T-helper 1 cell treated with Interleukin-12 subunit alpha and Interleukin-12 subunit beta and Interleukin-4 antibody, amounts not matched to agents 30 μg/mL and 1 μg/mL, for 36 hours (primary cell): ENCODE data around the gene CLDND1.

Source experiments
- H3K27ac Mint-ChIP-seq: one replicate; pipeline ENCODE4 v1.8.0; 2021; ENCODE audit warnings: mild to moderate bottlenecking, mixed read lengths
- H3K27me3 Mint-ChIP-seq: one replicate; pipeline ENCODE4 v1.8.0; 2021; ENCODE audit warnings: low read depth, mixed read lengths
- H3K36me3 Mint-ChIP-seq: one replicate; pipeline ENCODE4 v1.8.0; 2021; ENCODE audit warnings: low read depth, mixed read lengths
- H3K4me1 Mint-ChIP-seq: one replicate; pipeline ENCODE4 v1.8.0; 2021; ENCODE audit warnings: low read depth, mixed read lengths
- H3K4me3 Mint-ChIP-seq: one replicate; pipeline ENCODE4 v1.8.0; 2021; ENCODE audit warnings: mild to moderate bottlenecking, moderate library complexity, mixed read lengths
- H3K9me3 Mint-ChIP-seq: one replicate; pipeline ENCODE4 v1.8.0; 2021; ENCODE audit warnings: mixed read lengths

The CLDND1 gene

DNA sequence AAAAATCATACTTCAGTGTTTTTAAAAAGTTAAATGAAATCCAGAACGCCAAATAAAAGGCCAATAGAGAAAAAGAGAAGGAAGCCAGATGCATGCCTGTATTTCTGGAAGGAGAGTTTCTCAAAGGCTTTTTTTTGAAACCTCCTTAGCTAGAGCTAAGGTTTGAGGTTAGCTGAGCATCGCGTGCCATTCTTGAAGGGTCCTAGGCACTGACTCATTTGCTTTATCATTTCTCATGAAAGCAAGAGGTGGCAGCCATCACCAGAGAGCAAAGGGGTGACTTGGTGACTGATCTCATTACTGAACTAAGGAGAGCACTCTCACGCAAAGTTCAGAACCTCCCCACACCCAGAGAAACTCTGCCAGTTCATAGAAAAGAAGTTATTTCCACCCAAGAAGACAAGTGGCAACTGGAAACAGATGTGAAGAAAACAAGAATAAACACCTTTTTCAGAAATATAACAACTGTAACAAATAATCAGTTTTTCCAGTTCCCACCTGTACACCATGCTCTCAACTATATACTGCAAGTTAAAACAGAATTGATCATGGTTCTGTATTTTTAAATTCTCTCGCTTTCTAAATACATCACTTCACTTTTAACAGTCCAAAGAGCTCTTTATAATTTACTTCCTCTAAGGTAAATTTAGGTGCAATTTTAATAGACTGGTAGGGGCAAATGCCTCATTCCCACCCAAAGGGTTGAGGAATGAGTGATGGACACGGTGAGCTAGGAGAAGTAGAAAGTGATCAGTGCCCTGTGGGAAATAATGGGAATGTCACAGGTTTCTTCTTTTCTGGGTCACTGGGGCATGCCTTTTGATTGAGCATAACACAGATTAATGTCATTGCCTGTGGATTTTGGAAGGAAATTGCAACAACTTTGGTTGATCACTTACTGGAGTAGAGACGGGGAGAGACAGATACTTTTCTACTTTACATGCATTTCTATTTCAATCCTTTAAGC, 33.7 kb upstream of the CLDND1 start:
- Mint-ChIP-seq H3K27me3 (no peaks in the 10 kb centered on the region), H3K36me3 (peaks cover 37% of the 10 kb centered on the region), H3K4me1 (peaks cover 74% of the 10 kb centered on the region)

GRCh38 chr3:98555025-98555379, 32.3 kb upstream of the CLDND1 start:
- H3K27me3 Mint-ChIP-seq: no peaks in the 10 kb centered on the region
- H3K4me3 Mint-ChIP-seq: peak overlapping the region; percentile 83
- peaks cover 77% of the 10 kb centered on the region for H3K4me1 Mint-ChIP-seq
- H3K36me3 Mint-ChIP-seq: peaks cover 40% of the 10 kb centered on the region
- H3K27ac Mint-ChIP-seq: peak overlapping the region; percentile 98
- H3K9me3 Mint-ChIP-seq: peaks cover 6% of the 10 kb centered on the region

More for the DNA sequence above, 33.7 kb upstream of the CLDND1 start:
- H3K4me3 Mint-ChIP-seq: peak overlapping the region; percentile 83
- H3K27ac Mint-ChIP-seq: peak overlapping the region; percentile 98
- H3K9me3 Mint-ChIP-seq: no peaks in the 10 kb centered on the region

GRCh38 chr3:98554580-98554979, 31.9 kb upstream of the CLDND1 start:
- H3K4me3 Mint-ChIP-seq: peak overlapping the region; percentile 83
- H3K9me3 Mint-ChIP-seq: peaks cover 6% of the 10 kb centered on the region
- H3K4me1 Mint-ChIP-seq: peaks cover 81% of the 10 kb centered on the region
- peaks cover 41% of the 10 kb centered on the region for H3K36me3 Mint-ChIP-seq
- H3K27ac Mint-ChIP-seq: peak overlapping the region; percentile 98
- H3K27me3 Mint-ChIP-seq: no peaks in the 10 kb centered on the region

GRCh38 chr3:98553753-98554152, 31.1 kb upstream of the CLDND1 start:
- H3K4me3 Mint-ChIP-seq: peak overlapping the region; percentile 82
- peaks cover 36% of the 10 kb centered on the region for H3K36me3 Mint-ChIP-seq
- peaks cover 78% of the 10 kb centered on the region for H3K4me1 Mint-ChIP-seq

GRCh38 chr3:98553021-98553563, 30.4 kb upstream of the CLDND1 start:
- Mint-ChIP-seq H3K36me3 (peaks cover 36% of the 10 kb centered on the region), H3K4me1 (peaks cover 78% of the 10 kb centered on the region), H3K27me3 (no peaks in the 10 kb centered on the region), H3K27ac (peak overlapping the region; percentile 98), H3K9me3 (peaks cover 6% of the 10 kb centered on the region), H3K4me3 (peak overlapping the region; percentile 82)

More at GRCh38 chr3:98553753-98554152, 31.1 kb upstream of the CLDND1 start:
- H3K27ac Mint-ChIP-seq: peak overlapping the region; percentile 98
- no peaks in the 10 kb centered on the region for H3K27me3 Mint-ChIP-seq
- H3K9me3 Mint-ChIP-seq: peaks cover 6% of the 10 kb centered on the region

DNA sequence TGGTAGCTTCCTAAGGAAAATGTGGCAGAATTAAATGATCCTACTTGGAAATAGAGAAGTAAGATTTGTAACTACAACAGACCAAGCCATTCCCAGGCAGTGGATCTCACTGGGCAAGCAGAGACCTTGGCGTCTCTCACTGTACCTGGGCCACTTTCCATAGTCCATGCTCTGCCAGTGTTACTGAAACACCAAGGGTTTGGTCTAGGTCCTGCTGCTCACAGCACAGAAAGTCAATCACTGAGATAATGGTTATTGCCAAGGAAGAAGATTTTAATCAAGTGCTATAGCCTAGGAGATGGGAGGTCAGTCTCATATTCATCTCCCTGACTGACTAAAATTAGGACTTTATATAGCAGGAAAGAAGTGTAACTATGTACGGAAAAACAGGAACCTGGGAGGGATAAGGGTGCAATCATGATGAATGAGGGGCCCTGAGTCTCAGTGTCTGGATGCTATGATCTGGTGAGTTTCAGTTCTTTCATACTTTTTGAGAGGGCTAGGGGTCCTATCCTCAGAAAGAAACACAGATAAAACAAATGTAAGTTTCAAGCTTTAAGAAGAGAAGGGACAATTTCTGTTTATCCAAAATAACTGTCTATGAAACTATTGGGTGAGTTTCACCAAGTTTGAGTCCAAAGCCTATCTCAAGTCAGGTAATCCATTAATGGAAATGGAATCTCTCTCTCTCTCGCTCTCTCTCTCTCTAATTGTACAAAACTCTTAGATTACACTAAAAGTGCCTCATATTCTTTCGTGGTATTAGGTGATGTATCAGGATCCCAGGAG, 29.7 kb upstream of the CLDND1 start:
- Mint-ChIP-seq H3K36me3 (peaks cover 37% of the 10 kb centered on the region), H3K9me3 (peaks cover 6% of the 10 kb centered on the region), H3K27ac (peak overlapping the region; percentile 98), H3K27me3 (no peaks in the 10 kb centered on the region), H3K4me3 (peak overlapping the region; percentile 82), H3K4me1 (peaks cover 75% of the 10 kb centered on the region)

DNA sequence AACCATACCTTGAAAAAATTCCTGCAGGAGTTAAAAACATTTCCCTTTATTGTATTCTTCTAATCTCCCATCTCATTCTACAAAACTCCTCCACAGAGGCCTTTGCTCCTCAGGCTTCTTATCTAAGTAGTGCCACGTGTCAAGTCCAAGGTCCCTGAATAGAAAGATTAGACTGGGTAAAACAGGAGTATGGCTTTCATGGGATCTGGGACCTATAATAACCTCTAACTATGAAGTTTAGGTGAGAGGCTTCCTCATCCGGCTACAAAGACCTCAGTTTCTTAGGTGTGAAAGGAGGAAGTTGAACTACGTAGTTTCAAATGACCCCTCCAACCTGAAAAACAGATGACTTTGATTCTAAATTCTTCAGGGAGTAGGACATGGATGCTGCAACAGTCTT, 29.1 kb upstream of the CLDND1 start:
- Mint-ChIP-seq H3K36me3 (peaks cover 37% of the 10 kb centered on the region), H3K27ac (peak overlapping the region; percentile 98), H3K27me3 (no peaks in the 10 kb centered on the region), H3K9me3 (peaks cover 6% of the 10 kb centered on the region), H3K4me1 (peaks cover 72% of the 10 kb centered on the region), H3K4me3 (peak overlapping the region; percentile 82)

- Mint-ChIP-seq H3K9me3 (peaks cover 6% of the 10 kb centered on the region), H3K27ac (peak overlapping the region; percentile 50), H3K27me3 (no peaks in the 10 kb centered on the region), H3K4me1 (peaks cover 70% of the 10 kb centered on the region), H3K36me3 (peaks cover 37% of the 10 kb centered on the region), H3K4me3 (peak overlapping the region; percentile 20)
Observed at GRCh38 chr3:98551236-98551635, 28.5 kb upstream of the CLDND1 start.

- H3K27ac Mint-ChIP-seq: peak overlapping the region; percentile 50
- peaks cover 6% of the 10 kb centered on the region for H3K9me3 Mint-ChIP-seq
- H3K4me3 Mint-ChIP-seq: peak overlapping the region; percentile 20
- H3K36me3 Mint-ChIP-seq: peaks cover 37% of the 10 kb centered on the region
- peaks cover 70% of the 10 kb centered on the region for H3K4me1 Mint-ChIP-seq
- no peaks in the 10 kb centered on the region for H3K27me3 Mint-ChIP-seq
Observed at GRCh38 chr3:98550833-98551232, 28.1 kb upstream of the CLDND1 start.

DNA sequence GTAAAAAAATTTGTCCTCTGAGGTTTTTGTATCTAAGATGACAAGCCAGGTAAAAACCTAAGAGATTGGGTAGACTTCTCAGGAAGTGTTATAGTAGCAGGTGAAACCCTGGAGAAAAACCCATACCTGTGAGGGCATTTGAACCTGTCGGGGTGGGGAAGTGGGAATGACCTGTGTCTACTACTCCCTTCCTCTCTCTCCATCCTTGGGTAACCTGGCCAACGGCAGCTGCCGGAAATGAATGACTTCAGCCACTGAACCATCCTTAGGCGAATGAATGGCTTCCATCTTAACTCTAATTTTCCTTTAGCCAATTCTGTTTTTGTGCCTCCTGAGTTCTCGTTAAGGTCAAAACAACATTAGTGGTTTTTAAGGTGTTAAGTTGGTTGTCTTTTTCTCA, 25.8 kb upstream of the CLDND1 start:
- Mint-ChIP-seq H3K9me3 (peaks cover 6% of the 10 kb centered on the region), H3K36me3 (peaks cover 30% of the 10 kb centered on the region), H3K4me3 (no peak overlapping the region), H3K27ac (no peak overlapping the region), H3K4me1 (peaks cover 65% of the 10 kb centered on the region), H3K27me3 (no peaks in the 10 kb centered on the region)

- peak overlapping the region; percentile 76 for H3K4me3 Mint-ChIP-seq
- peaks cover 32% of the 10 kb centered on the region for H3K36me3 Mint-ChIP-seq
- H3K4me1 Mint-ChIP-seq: peaks cover 59% of the 10 kb centered on the region
- no peaks in the 10 kb centered on the region for H3K27me3 Mint-ChIP-seq
- peaks cover 8% of the 10 kb centered on the region for H3K9me3 Mint-ChIP-seq
- peak overlapping the region; percentile 96 for H3K27ac Mint-ChIP-seq
Observed at GRCh38 chr3:98545940-98546339, 23.2 kb upstream of the CLDND1 start.

DNA sequence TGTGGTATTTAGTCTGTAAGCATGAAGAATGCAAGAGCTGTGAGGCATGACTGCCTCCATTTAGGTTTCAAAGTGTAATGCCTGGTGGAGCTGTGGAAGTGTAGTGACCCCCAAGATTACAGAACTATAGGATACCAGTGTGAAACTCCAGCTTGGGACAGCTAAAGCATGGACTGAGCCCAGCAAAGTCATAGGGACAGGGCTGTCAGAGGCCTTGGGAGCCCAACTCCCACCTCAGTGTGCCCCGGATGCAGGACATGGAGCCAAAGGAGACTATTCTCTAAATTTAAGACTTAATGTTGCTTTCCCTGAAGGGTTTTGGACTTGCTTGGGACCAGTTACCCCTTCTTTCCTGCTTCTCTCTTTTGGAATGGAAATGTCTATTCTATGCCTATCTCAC, 19.9 kb upstream of the CLDND1 start:
- no peak overlapping the region for H3K4me3 Mint-ChIP-seq
- no peaks in the 10 kb centered on the region for H3K27me3 Mint-ChIP-seq
- H3K27ac Mint-ChIP-seq: peak overlapping the region; percentile 62
- peaks cover 4% of the 10 kb centered on the region for H3K9me3 Mint-ChIP-seq
- H3K4me1 Mint-ChIP-seq: peaks cover 51% of the 10 kb centered on the region
- H3K36me3 Mint-ChIP-seq: peaks cover 23% of the 10 kb centered on the region

GRCh38 chr3:98541695-98542094, 19.0 kb upstream of the CLDND1 start:
- Mint-ChIP-seq H3K4me1 (peaks cover 55% of the 10 kb centered on the region), H3K27me3 (no peaks in the 10 kb centered on the region), H3K9me3 (peaks cover 4% of the 10 kb centered on the region), H3K27ac (peak overlapping the region; percentile 83), H3K4me3 (peak overlapping the region; percentile 66), H3K36me3 (peaks cover 23% of the 10 kb centered on the region)

GRCh38 chr3:98540346-98540745, 17.6 kb upstream of the CLDND1 start:
- Mint-ChIP-seq H3K27ac (peak overlapping the region; percentile 73), H3K9me3 (peaks cover 4% of the 10 kb centered on the region), H3K4me1 (peaks cover 55% of the 10 kb centered on the region), H3K4me3 (peak overlapping the region; percentile 53), H3K36me3 (peaks cover 20% of the 10 kb centered on the region), H3K27me3 (no peaks in the 10 kb centered on the region)
